Testis (tissue), 2 donors: ENCODE data around the gene MEP1B.

ENCODE experiments used
- CTCF ChIP-seq, 3 experiments: fragments of 450-650 bp in 2 of 3; fragments of 200-600 bp in 1 of 3; sonication (generic) in 1 of 3; IDR thresholded peaks; one replicate each; pipeline ENCODE4 v1.5.1; 2016 to 2019; ENCODE audit warnings: antibody characterized with exemption in 3 of 3, mild to moderate bottlenecking in 2 of 3, moderate library complexity in 1 of 3
- POLR2A ChIP-seq: fragments of 450-650 bp; IDR thresholded peaks from one replicate; pipeline ENCODE4 v1.6.1; 2017; ENCODE audit warnings: antibody characterized with exemption, mild to moderate bottlenecking, moderate library complexity

GRCh38 chr18:32267463-32267862, 77.6 kb downstream of the MEP1B start:
- TF ChIP-seq POLR2A (no peak), CTCF (IDR thresholded peaks at IDR 0.05) (no peak)
